ENCODE results near the gene CROCC2.

DNA sequence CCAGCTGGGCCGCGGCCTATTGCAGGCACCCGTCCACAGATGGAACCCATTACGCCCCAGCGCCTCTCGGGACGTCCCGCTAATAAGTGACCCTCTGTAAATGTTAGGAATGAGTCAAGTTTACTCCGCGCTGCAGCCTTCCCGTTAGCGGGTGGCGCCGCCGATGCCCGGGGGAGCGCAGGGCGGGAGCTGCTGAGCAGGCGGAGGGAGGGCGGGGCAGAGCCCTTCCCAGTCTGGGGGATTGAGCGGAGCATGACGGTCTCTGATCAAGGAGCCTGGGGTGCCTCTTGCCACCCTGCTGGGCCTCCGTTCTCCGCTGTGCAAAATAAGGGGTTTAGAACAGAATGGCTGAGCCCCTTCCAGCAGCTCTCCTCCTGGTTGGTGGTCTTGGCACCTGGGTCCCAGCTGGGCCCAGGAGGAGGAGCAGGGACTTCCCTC lies 10.5 kb downstream of the CROCC2 start:
- TF ChIP-seq POLR2A (IDR thresholded peaks at IDR 0.05): no peak
- TF ChIP-seq CTCF (IDR thresholded peaks at IDR 0.05): no peak
- TF ChIP-seq EP300 (IDR thresholded peaks at IDR 0.05): no peak
- peak in 2 of 4 donors; percentile 35 to 63 for TF ChIP-seq POLR2AphosphoS5 (IDR thresholded peaks at IDR 0.05)

Data from sigmoid colon (tissue), 4 donors.